Endodermal cell (in vitro differentiated cells): ENCODE results near the gene ZNF492. TPM values are rescaled to one million over a fixed set of nuclear protein-coding genes. Genes with fewer than 3 reads are reported as not detected.

Experiments used
- DNase-seq: peaks from one replicate; pipeline ENCODE4 v3.0.0-alpha.2; 2017
- H3K27ac ChIP-seq: 2 replicates; pipeline ENCODE4 v1.5.1; 2013; ENCODE audit warnings: mild to moderate bottlenecking, low read depth, low read length, moderate library complexity
- H3K27me3 ChIP-seq: 2 replicates; pipeline ENCODE4 v1.6.1; 2013; ENCODE audit warnings: mild to moderate bottlenecking, low read length, moderate library complexity; ENCODE audit not compliant: insufficient read depth, control insufficient read depth, poor library complexity, severe bottlenecking
- H3K36me3 ChIP-seq: 2 replicates; pipeline ENCODE4 v1.7.0; 2013; ENCODE audit warnings: mild to moderate bottlenecking, low read length, moderate library complexity; ENCODE audit not compliant: control insufficient read depth, insufficient read depth
- H3K4me1 ChIP-seq: one replicate; pipeline ENCODE4 v1.7.0; 2013; ENCODE audit warnings: low read length; ENCODE audit not compliant: control insufficient read depth, insufficient read depth
- H3K4me3 ChIP-seq: 2 replicates; pipeline ENCODE4 v1.5.1; 2013; ENCODE audit warnings: mild to moderate bottlenecking, low read length, moderate library complexity
- H3K9ac ChIP-seq: 2 replicates; pipeline ENCODE4 v1.6.1; 2013; ENCODE audit warnings: mild to moderate bottlenecking, low read length, moderate library complexity; ENCODE audit not compliant: poor library complexity, severe bottlenecking; ENCODE audit errors: extremely low read depth
- H3K9me3 ChIP-seq: 2 replicates; pipeline ENCODE4 v1.6.1; 2013; ENCODE audit warnings: mild to moderate bottlenecking, low read length, moderate library complexity; ENCODE audit not compliant: control insufficient read depth
- H3K27ac Mint-ChIP-seq: 2 replicates; pipeline ENCODE4 v1.8.0; 2020; ENCODE audit warnings: mixed read lengths
- H3K27me3 Mint-ChIP-seq: 2 replicates; pipeline ENCODE4 v1.8.0; 2021; ENCODE audit warnings: mild to moderate bottlenecking, mixed read lengths; ENCODE audit not compliant: insufficient read depth
- H3K36me3 Mint-ChIP-seq: 2 replicates; pipeline ENCODE4 v1.8.0; 2020; ENCODE audit warnings: low read depth, mixed read lengths
- H3K4me1 Mint-ChIP-seq: 2 replicates; pipeline ENCODE4 v1.8.0; 2020; ENCODE audit warnings: mixed read lengths
- H3K4me3 Mint-ChIP-seq: 2 replicates; pipeline ENCODE4 v1.8.0; 2020; ENCODE audit warnings: mild to moderate bottlenecking, moderate library complexity, mixed read lengths
- H3K9me3 Mint-ChIP-seq: 2 replicates; pipeline ENCODE4 v1.8.0; 2020; ENCODE audit warnings: mild to moderate bottlenecking, mixed read lengths
- WGBS, 2 experiments: methylation state at CpG; one replicate each; pipeline versions ENCODE4 v1.1.5 to v1.1.7; 2013; ENCODE audit warnings: missing lambda C conversion rate in 2 of 2, mixed read lengths in 1 of 2; ENCODE audit not compliant: insufficient coverage in 1 of 2, insufficient read length in 1 of 2; 5-methylcytosine and 5-hydroxymethylcytosine counted together
- total RNA-seq, 2 donors: library from RNA; stranded (reverse); fragmentation: NEBNext Ultra II Directional in 1 of 2; extraction: Animal tissue kit (Norgen Biotek cat#: 25700) in 1 of 2; gene quantifications; 2 replicates in 1 of 2; 3 replicates in 1 of 2; pipeline ENCODE4 v1.2.1, GENCODE V29; 2021
- TF ChIP-seq, protein P1 (sequence below): fragments of 200-600 bp; sonication (generic); conservative IDR thresholded peaks from 2 replicates; pipeline ENCODE4 v1.5.0; 2021; ENCODE audit warnings: antibody characterized with exemption, mild to moderate bottlenecking

Gene ZNF492
- total RNA-seq, 2 donors from 2014 or later: not detected

DNA sequence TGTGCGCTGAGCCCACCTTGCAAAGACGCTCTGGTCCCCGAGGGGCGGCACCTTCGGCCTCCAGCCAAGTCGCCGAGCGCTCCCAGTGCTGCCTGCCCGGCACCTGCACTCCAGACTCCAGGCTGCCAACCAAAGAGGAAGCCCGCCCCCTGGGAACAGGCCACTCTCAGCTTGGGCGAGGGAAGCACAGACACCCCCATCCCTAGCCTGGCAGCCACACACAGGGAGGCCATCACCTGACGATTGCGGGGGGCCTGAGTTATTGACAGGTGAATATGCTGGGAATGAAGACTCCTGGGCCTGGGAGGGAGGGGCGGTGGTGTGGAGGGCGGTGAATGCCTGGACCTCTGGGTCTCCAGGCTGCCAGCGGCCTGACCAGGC is 10.3 kb upstream of the ZNF492 start:
- no peak overlapping the region for H3K9ac ChIP-seq
- Mint-ChIP-seq H3K4me1 (no peaks in the 10 kb centered on the region), H3K27me3 (no peaks in the 10 kb centered on the region), H3K27ac (no peak overlapping the region), H3K9me3 (peaks cover 89% of the 10 kb centered on the region), H3K36me3 (no peaks in the 10 kb centered on the region), H3K4me3 (no peak overlapping the region)
- H3K4me3 ChIP-seq: no peak overlapping the region
- no peak for DNase-seq
- TF ChIP-seq, protein P1, sequence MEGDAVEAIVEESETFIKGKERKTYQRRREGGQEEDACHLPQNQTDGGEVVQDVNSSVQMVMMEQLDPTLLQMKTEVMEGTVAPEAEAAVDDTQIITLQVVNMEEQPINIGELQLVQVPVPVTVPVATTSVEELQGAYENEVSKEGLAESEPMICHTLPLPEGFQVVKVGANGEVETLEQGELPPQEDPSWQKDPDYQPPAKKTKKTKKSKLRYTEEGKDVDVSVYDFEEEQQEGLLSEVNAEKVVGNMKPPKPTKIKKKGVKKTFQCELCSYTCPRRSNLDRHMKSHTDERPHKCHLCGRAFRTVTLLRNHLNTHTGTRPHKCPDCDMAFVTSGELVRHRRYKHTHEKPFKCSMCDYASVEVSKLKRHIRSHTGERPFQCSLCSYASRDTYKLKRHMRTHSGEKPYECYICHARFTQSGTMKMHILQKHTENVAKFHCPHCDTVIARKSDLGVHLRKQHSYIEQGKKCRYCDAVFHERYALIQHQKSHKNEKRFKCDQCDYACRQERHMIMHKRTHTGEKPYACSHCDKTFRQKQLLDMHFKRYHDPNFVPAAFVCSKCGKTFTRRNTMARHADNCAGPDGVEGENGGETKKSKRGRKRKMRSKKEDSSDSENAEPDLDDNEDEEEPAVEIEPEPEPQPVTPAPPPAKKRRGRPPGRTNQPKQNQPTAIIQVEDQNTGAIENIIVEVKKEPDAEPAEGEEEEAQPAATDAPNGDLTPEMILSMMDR: no peak
- 90 to 95% methylated on average over 4 to 16 of the region's 16 CpGs for WGBS, 2 experiments
- peaks cover 57% of the 10 kb centered on the region for H3K9me3 ChIP-seq
- H3K27me3 ChIP-seq: no peaks in the 10 kb centered on the region
- H3K36me3 ChIP-seq: no peaks in the 10 kb centered on the region
- no peaks in the 10 kb centered on the region for H3K4me1 ChIP-seq
- H3K27ac ChIP-seq: no peak overlapping the region

GRCh38 chr19:22625266-22626035 is 8.7 kb upstream of the ZNF492 start:
- peaks cover 1% of the 10 kb centered on the region for H3K36me3 Mint-ChIP-seq
- Histone ChIP-seq H3K4me3 (no peak overlapping the region), H3K4me1 (no peaks in the 10 kb centered on the region), H3K27me3 (no peaks in the 10 kb centered on the region), H3K9ac (no peak overlapping the region), H3K27ac (no peak overlapping the region), H3K9me3 (peaks cover 60% of the 10 kb centered on the region), H3K36me3 (no peaks in the 10 kb centered on the region)
- H3K9me3 Mint-ChIP-seq: peaks cover 86% of the 10 kb centered on the region
- DNase-seq: no peak
- no peaks in the 10 kb centered on the region for H3K27me3 Mint-ChIP-seq
- H3K27ac Mint-ChIP-seq: no peak overlapping the region
- H3K4me1 Mint-ChIP-seq: no peaks in the 10 kb centered on the region
- TF ChIP-seq, protein P1: no peak
- no peak overlapping the region for H3K4me3 Mint-ChIP-seq
- WGBS, 2 experiments: 74 to 78% methylated on average over 4 to 8 of the region's 8 CpGs

- Mint-ChIP-seq H3K4me3 (no peak overlapping the region), H3K36me3 (peaks cover 1% of the 10 kb centered on the region), H3K4me1 (no peaks in the 10 kb centered on the region), H3K27me3 (no peaks in the 10 kb centered on the region), H3K27ac (no peak overlapping the region), H3K9me3 (peaks cover 84% of the 10 kb centered on the region)
- Histone ChIP-seq H3K4me1 (no peaks in the 10 kb centered on the region), H3K27ac (no peak overlapping the region), H3K27me3 (no peaks in the 10 kb centered on the region), H3K9me3 (peaks cover 65% of the 10 kb centered on the region), H3K36me3 (no peaks in the 10 kb centered on the region), H3K9ac (no peak overlapping the region), H3K4me3 (no peak overlapping the region)
- no peak for DNase-seq
- TF ChIP-seq, protein P1: no peak
- WGBS, 2 experiments: 27% methylated on average over 1 of the region's 1 CpG; no CpG with 5 or more reads in 1 of the 2 experiments
Observed at GRCh38 chr19:22627526-22627925, 6.6 kb upstream of the ZNF492 start.
